Chondrocyte (in vitro differentiated cells): ENCODE results near the gene SEMA4D. TPM values are rescaled to one million over a fixed set of nuclear protein-coding genes. Genes with fewer than 3 reads are reported as not detected.

ENCODE experiments used
- DNase-seq: peaks from one replicate; pipeline ENCODE4 v3.0.0; 2021; ENCODE audit warnings: mixed read lengths, low spot score
- H3K27ac Mint-ChIP-seq: one replicate; pipeline ENCODE4 v1.8.0; 2021; ENCODE audit warnings: mild to moderate bottlenecking, moderate library complexity, mixed read lengths; ENCODE audit not compliant: unreplicated experiment
- H3K27me3 Mint-ChIP-seq: 2 replicates; pipeline ENCODE4 v1.8.0; 2021; ENCODE audit warnings: low read depth, mixed read lengths
- H3K36me3 Mint-ChIP-seq: 2 replicates; pipeline ENCODE4 v1.8.0; 2021; ENCODE audit warnings: low read depth, mixed read lengths
- H3K4me1 Mint-ChIP-seq: 2 replicates; pipeline ENCODE4 v1.8.0; 2021; ENCODE audit warnings: low read depth, mild to moderate bottlenecking, mixed read lengths
- H3K4me3 Mint-ChIP-seq: one replicate; pipeline ENCODE4 v1.8.0; 2021; ENCODE audit warnings: mild to moderate bottlenecking, moderate library complexity, mixed read lengths; ENCODE audit not compliant: unreplicated experiment
- H3K9me3 Mint-ChIP-seq: 2 replicates; pipeline ENCODE4 v1.8.0; 2021; ENCODE audit warnings: low read depth, mixed read lengths
- total RNA-seq: library from RNA; stranded (reverse); gene quantifications from 3 replicates; pipeline ENCODE4 v1.2.1, GENCODE V29; 2021
- TF ChIP-seq, protein P1 (sequence below): fragments of 200-600 bp; sonication (generic); IDR thresholded peaks from 2 replicates; pipeline ENCODE4 v1.5.0; 2021; ENCODE audit warnings: antibody characterized with exemption, mild to moderate bottlenecking, moderate library complexity

SEMA4D gene
- total RNA-seq, 1 donor from 2014 or later = 3.8 TPM

- peak overlapping the region; percentile 93 for H3K27ac Mint-ChIP-seq
- H3K36me3 Mint-ChIP-seq = no peaks in the 10 kb centered on the region
- TF ChIP-seq, protein P1, sequence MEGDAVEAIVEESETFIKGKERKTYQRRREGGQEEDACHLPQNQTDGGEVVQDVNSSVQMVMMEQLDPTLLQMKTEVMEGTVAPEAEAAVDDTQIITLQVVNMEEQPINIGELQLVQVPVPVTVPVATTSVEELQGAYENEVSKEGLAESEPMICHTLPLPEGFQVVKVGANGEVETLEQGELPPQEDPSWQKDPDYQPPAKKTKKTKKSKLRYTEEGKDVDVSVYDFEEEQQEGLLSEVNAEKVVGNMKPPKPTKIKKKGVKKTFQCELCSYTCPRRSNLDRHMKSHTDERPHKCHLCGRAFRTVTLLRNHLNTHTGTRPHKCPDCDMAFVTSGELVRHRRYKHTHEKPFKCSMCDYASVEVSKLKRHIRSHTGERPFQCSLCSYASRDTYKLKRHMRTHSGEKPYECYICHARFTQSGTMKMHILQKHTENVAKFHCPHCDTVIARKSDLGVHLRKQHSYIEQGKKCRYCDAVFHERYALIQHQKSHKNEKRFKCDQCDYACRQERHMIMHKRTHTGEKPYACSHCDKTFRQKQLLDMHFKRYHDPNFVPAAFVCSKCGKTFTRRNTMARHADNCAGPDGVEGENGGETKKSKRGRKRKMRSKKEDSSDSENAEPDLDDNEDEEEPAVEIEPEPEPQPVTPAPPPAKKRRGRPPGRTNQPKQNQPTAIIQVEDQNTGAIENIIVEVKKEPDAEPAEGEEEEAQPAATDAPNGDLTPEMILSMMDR = no peak
- H3K4me1 Mint-ChIP-seq = peaks cover 29% of the 10 kb centered on the region
- no peaks in the 10 kb centered on the region for H3K9me3 Mint-ChIP-seq
- no peak for DNase-seq
- H3K4me3 Mint-ChIP-seq = no peak overlapping the region
- no peaks in the 10 kb centered on the region for H3K27me3 Mint-ChIP-seq
These were observed 75.5 kb downstream of the SEMA4D start for GRCh38 chr9:89422151-89422975.

- Mint-ChIP-seq H3K27me3 (no peaks in the 10 kb centered on the region), H3K27ac (peak overlapping the region; percentile 93), H3K4me3 (no peak overlapping the region), H3K4me1 (peaks cover 29% of the 10 kb centered on the region), H3K36me3 (no peaks in the 10 kb centered on the region), H3K9me3 (no peaks in the 10 kb centered on the region)
- no peak for DNase-seq
- TF ChIP-seq, protein P1 = no peak
These were observed 76.3 kb downstream of the SEMA4D start for GRCh38 chr9:89421595-89421994.

DNA sequence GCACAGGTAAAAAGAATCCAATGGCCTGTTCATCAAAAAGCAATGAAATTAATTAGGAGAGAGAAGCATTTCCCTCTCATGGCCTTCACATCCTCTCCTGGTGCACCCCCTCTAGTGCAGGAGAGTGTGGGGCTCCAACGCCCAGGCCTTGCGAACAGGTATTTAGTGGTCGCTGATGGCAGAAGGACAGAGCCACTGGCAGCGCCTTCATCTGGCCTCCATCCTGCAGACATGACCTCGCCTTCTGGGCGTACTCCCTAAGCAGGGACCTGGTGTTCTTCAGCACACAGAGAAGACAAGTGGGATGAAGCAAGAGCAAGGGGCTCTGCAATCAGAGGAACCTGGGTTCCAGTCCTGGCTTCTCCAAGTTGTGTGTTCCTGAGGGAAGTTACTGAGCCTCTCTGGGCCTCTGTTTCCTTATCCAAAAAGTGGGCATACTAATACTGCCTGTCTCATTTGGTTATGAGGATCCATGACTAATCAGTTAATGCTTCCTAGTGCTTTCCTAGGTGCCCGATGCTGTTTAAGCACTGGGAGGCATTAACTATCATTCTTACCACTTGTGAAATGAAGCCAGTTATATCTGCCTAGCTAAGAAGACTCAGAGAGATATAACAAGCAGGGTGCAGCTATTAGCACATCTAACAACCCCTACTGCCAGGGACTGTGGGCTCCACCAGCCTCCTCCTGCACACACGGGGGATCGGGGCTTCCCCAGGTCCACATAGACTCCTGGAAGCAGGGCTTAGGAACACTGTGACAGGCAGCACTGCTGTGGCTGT lies 77.3 kb downstream of the SEMA4D start:
- no peak for DNase-seq
- H3K4me1 Mint-ChIP-seq = peaks cover 29% of the 10 kb centered on the region
- no peaks in the 10 kb centered on the region for H3K36me3 Mint-ChIP-seq
- no peaks in the 10 kb centered on the region for H3K9me3 Mint-ChIP-seq
- TF ChIP-seq, protein P1 = no peak
- H3K27ac Mint-ChIP-seq = no peak overlapping the region
- no peak overlapping the region for H3K4me3 Mint-ChIP-seq
- no peaks in the 10 kb centered on the region for H3K27me3 Mint-ChIP-seq

DNA sequence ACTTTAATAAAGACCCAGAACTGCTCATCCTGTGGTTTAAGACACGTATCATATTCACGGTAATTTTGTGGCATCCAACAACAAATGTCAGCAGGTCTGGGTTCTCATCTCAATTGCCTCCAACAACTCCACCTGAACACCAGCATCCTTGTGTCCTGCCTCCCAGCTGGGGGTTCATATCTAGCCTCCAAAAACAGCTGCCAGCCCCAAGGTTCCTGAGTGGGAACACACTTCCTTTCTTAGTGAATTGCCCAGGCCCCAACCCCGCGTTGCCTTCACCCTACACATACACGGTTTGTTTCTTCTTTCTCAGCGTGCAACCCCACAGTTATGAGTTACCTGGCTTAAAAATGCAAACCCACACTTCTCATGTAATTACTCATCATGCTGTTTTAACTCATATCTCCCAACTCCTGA lies 77.9 kb downstream of the SEMA4D start:
- no peak overlapping the region for H3K27ac Mint-ChIP-seq

More for the DNA sequence above, 77.9 kb downstream of the SEMA4D start:
- DNase-seq = no peak
- peaks cover 25% of the 10 kb centered on the region for H3K4me1 Mint-ChIP-seq
- H3K27me3 Mint-ChIP-seq = no peaks in the 10 kb centered on the region
- H3K4me3 Mint-ChIP-seq = no peak overlapping the region
- TF ChIP-seq, protein P1 = no peak
- no peaks in the 10 kb centered on the region for H3K9me3 Mint-ChIP-seq
- H3K36me3 Mint-ChIP-seq = no peaks in the 10 kb centered on the region
